NCI-H2081 treated with DMSO at 0.1 percent for 48 hours (cell line): ENCODE measurements around the gene CD28.
"Not testable (repeated sequence)": the region's sequence is repeated elsewhere in the genome, so short reads cannot be mapped to it uniquely, and the experiment has no call there.

Experiments used
- DNase-seq: peaks from one replicate; lab custom pipeline; 2025; lab: John Stamatoyannopoulos, UW

CD28 gene

GRCh38 chr2:203784710-203785270 is 78.4 kb downstream of the CD28 start:
- DNase-seq = not testable (repeated sequence)

GRCh38 chr2:203785391-203786110 is 79.1 kb downstream of the CD28 start:
- DNase-seq = not testable (repeated sequence)

GRCh38 chr2:203786549-203787351 is 80.3 kb downstream of the CD28 start:
- no peak for DNase-seq

GRCh38 chr2:203787979-203788378 is 81.5 kb downstream of the CD28 start:
- no peak for DNase-seq
